Right renal cortex interstitium (tissue), 3 donors: ENCODE results near the gene HSPA6. TPM values are rescaled to one million over a fixed set of nuclear protein-coding genes. Genes with fewer than 3 reads are reported as not detected.
"Not testable (repeated sequence)": the region's sequence is repeated elsewhere in the genome, so short reads cannot be mapped to it uniquely, and the experiment has no call there.

Experiments
- DNase-seq, 3 donors: peaks; one replicate each; pipeline ENCODE4 v3.0.0-alpha.2; 2013; ENCODE audit warnings: low read depth in 3 of 3, low spot score in 2 of 3
- polyA plus RNA-seq, 3 donors: library from polyadenylated mRNA; unstranded; fragments of 120-200 nt; gene quantifications; one replicate each; pipeline ENCODE4 v1.2.1, GENCODE V29; 2013; ENCODE audit not compliant: insufficient read length in 3 of 3

The HSPA6 gene
- under 1 TPM; 0.28 to 0.46 (median 0.40) TPM for polyA plus RNA-seq

- DNase-seq = peak in 2 of 3 donors; percentile 74 to 78
These were observed at the start of gene HSPA6 for GRCh38 chr1:161523817-161524741. HSPA6 (plus strand) TSS chr1:161524540; CDS start chr1:161524659, 119 bp downstream.

GRCh38 chr1:161477711-161478110, 46.6 kb upstream of the HSPA6 start:
- not testable (repeated sequence) for DNase-seq

GRCh38 chr1:161478985-161479384, 45.4 kb upstream of the HSPA6 start:
- no peak for DNase-seq

GRCh38 chr1:161480381-161481035, 43.8 kb upstream of the HSPA6 start:
- no peak for DNase-seq

GRCh38 chr1:161481624-161482392, 42.5 kb upstream of the HSPA6 start:
- DNase-seq = no peak

GRCh38 chr1:161482610-161483009, 41.7 kb upstream of the HSPA6 start:
- no peak for DNase-seq

- DNase-seq = no peak
These were observed 41.0 kb upstream of the HSPA6 start for GRCh38 chr1:161483361-161483760.

- no peak for DNase-seq
These were observed 39.7 kb upstream of the HSPA6 start for GRCh38 chr1:161484613-161485012.

GRCh38 chr1:161486806-161487741, 37.3 kb upstream of the HSPA6 start:
- no peak for DNase-seq

- DNase-seq = no peak
These were observed 32.9 kb upstream of the HSPA6 start for GRCh38 chr1:161491472-161491871.

- no peak for DNase-seq
These were observed 31.5 kb upstream of the HSPA6 start for GRCh38 chr1:161492827-161493226.

GRCh38 chr1:161494091-161494735, 30.1 kb upstream of the HSPA6 start:
- DNase-seq = no peak

GRCh38 chr1:161495490-161495889, 28.9 kb upstream of the HSPA6 start:
- no peak for DNase-seq

GRCh38 chr1:161497961-161498360, 26.4 kb upstream of the HSPA6 start:
- no peak for DNase-seq

GRCh38 chr1:161498646-161499045, 25.7 kb upstream of the HSPA6 start:
- DNase-seq = no peak

- DNase-seq = no peak
These were observed 25.0 kb upstream of the HSPA6 start for GRCh38 chr1:161499099-161500039.

GRCh38 chr1:161501234-161501633, 23.1 kb upstream of the HSPA6 start:
- DNase-seq = no peak

- DNase-seq = no peak
These were observed 22.2 kb upstream of the HSPA6 start for GRCh38 chr1:161502181-161502580.
